ENCODE data around the gene IFRD1. TPM values are rescaled to one million over a fixed set of nuclear protein-coding genes. Genes with fewer than 3 reads are reported as not detected.

Gene IFRD1
- total RNA-seq, 1 donor from 2014 or later: 67.0 TPM

- CTCF ChIA-PET: interaction anchor here (1.3 to 3.6 kb wide), 4 partner anchors 741 to 754 kb away, joined by 3 to 15 read pairs (median 4); no protein-coding TSS in a partner anchor
- intact Hi-C loops (cut with micrococcal nuclease): no loop called here
These were observed 45.0 kb downstream of the IFRD1 start for GRCh38 chr7:112495156-112495788.

GRCh38 chr7:112495810-112496462 is 45.7 kb downstream of the IFRD1 start:
- DNase-seq (no peak), ATAC-seq (ENCODE audit: low read depth) (no peak)
- intact Hi-C loops (cut with micrococcal nuclease): loop anchor here (1.0 kb wide), 2 partner anchors 744 to 755 kb away; no protein-coding TSS in a partner anchor
- Mint-ChIP-seq H3K4me3 (no peak overlapping the region), H3K27ac (no peak overlapping the region), H3K4me1 (no peaks in the 10 kb centered on the region), H3K36me3 (ENCODE audit: low read depth) (no peaks in the 10 kb centered on the region), H3K9me3 (no peaks in the 10 kb centered on the region), H3K27me3 (no peaks in the 10 kb centered on the region)
- ChIA-PET POLR2A (no interaction called here), CTCF (interaction anchor here (0.8 to 3.6 kb wide), 7 partner anchors 733 to 926 kb away, joined by 3 to 15 read pairs (median 4); no protein-coding TSS in a partner anchor)
- TF ChIP-seq CTCF (IDR thresholded peaks at IDR 0.05): no peak

More at GRCh38 chr7:112495156-112495788, 45.0 kb downstream of the IFRD1 start:
- Mint-ChIP-seq H3K4me3 (no peak overlapping the region), H3K27ac (no peak overlapping the region), H3K9me3 (no peaks in the 10 kb centered on the region), H3K36me3 (ENCODE audit: low read depth) (no peaks in the 10 kb centered on the region), H3K4me1 (no peaks in the 10 kb centered on the region), H3K27me3 (no peaks in the 10 kb centered on the region)
- ATAC-seq (ENCODE audit: low read depth) (no peak), DNase-seq (no peak)
- TF ChIP-seq CTCF (IDR thresholded peaks at IDR 0.05): no peak
- POLR2A ChIA-PET: no interaction called here

GRCh38 chr7:112497481-112497880 is 47.2 kb downstream of the IFRD1 start:
- Mint-ChIP-seq H3K4me3 (no peak overlapping the region), H3K27ac (no peak overlapping the region), H3K9me3 (no peaks in the 10 kb centered on the region), H3K36me3 (ENCODE audit: low read depth) (no peaks in the 10 kb centered on the region), H3K27me3 (no peaks in the 10 kb centered on the region), H3K4me1 (no peaks in the 10 kb centered on the region)
- ChIA-PET CTCF (interaction anchor here (3.6 kb wide), 1 partner anchor 756 kb away, joined by 15 read pairs; no protein-coding TSS in a partner anchor), POLR2A (no interaction called here)
- no peak for DNase-seq
- intact Hi-C loops (cut with micrococcal nuclease): no loop called here
- ATAC-seq (ENCODE audit: low read depth): no peak
- no peak for TF ChIP-seq CTCF (IDR thresholded peaks at IDR 0.05)

GRCh38 chr7:112500619-112501018 is 50.4 kb downstream of the IFRD1 start:
- no peaks in the 10 kb centered on the region for H3K9me3 Mint-ChIP-seq
- DNase-seq (no peak), ATAC-seq (ENCODE audit: low read depth) (no peak)
- CTCF ChIA-PET: no interaction called here
- H3K27ac Mint-ChIP-seq: no peak overlapping the region
- H3K36me3 Mint-ChIP-seq (ENCODE audit: low read depth): no peaks in the 10 kb centered on the region
- intact Hi-C loops (cut with micrococcal nuclease): no loop called here
- H3K27me3 Mint-ChIP-seq: peaks cover 4% of the 10 kb centered on the region
- H3K4me3 Mint-ChIP-seq: no peak overlapping the region
- POLR2A ChIA-PET: no interaction called here
- TF ChIP-seq CTCF (IDR thresholded peaks at IDR 0.05): no peak
- H3K4me1 Mint-ChIP-seq: no peaks in the 10 kb centered on the region

- Mint-ChIP-seq H3K4me1 (no peaks in the 10 kb centered on the region), H3K4me3 (no peak overlapping the region), H3K9me3 (no peaks in the 10 kb centered on the region), H3K27ac (no peak overlapping the region), H3K27me3 (peaks cover 4% of the 10 kb centered on the region), H3K36me3 (ENCODE audit: low read depth) (no peaks in the 10 kb centered on the region)
- intact Hi-C loops (cut with micrococcal nuclease): no loop called here
- ChIA-PET POLR2A (no interaction called here), CTCF (no interaction called here)
- ATAC-seq (ENCODE audit: low read depth) (no peak), DNase-seq (no peak)
- no peak for TF ChIP-seq CTCF (IDR thresholded peaks at IDR 0.05)
These were observed 51.7 kb downstream of the IFRD1 start for GRCh38 chr7:112501801-112502503.
